HepG2 (cell line): ENCODE data around the gene TNS1. TPM values are rescaled to one million over a fixed set of nuclear protein-coding genes. Genes with fewer than 3 reads are reported as not detected.

ENCODE experiments used
- FOSL2 ChIP-seq: sonication (generic); formaldehyde crosslinking; IDR thresholded peaks from 2 replicates; pipeline ENCODE4 v1.4.0; 2020; ENCODE audit warnings: missing genetic modification reagents
- FOXP1 ChIP-seq, 2 experiments: fragments of 450-650 bp in 1 of 2; IDR thresholded peaks; 2 replicates each; pipeline ENCODE4 v1.6.1; 2017 to 2018; ENCODE audit warnings: antibody characterized with exemption in 1 of 2
- GATAD2A ChIP-seq: IDR thresholded peaks from 2 replicates; pipeline ENCODE4 v1.6.1; 2016
- GMEB2 ChIP-seq: IDR thresholded peaks from 2 replicates; pipeline ENCODE4 v1.6.1; 2016; ENCODE audit warnings: missing biosample characterization, missing genetic modification reagents, low read depth
- HMGXB4 ChIP-seq, 2 experiments: sonication (generic) in 1 of 2; formaldehyde crosslinking in 1 of 2; IDR thresholded peaks; 2 replicates each; pipeline versions ENCODE4 v1.4.0 to v1.6.1; 2018 to 2020; ENCODE audit warnings: missing genetic modification reagents in 2 of 2, borderline replicate concordance in 1 of 2, low read depth in 1 of 2, mild to moderate bottlenecking in 1 of 2, missing biosample characterization in 1 of 2
- JUND ChIP-seq: sonication (generic); formaldehyde crosslinking; IDR thresholded peaks from 2 replicates; pipeline ENCODE4 v1.8.0; 2022; ENCODE audit warnings: mild to moderate bottlenecking, missing genetic modification reagents
- POGK ChIP-seq: sonication (generic); formaldehyde crosslinking; conservative IDR thresholded peaks from 2 replicates; pipeline ENCODE4 v1.8.0; 2022; ENCODE audit warnings: mild to moderate bottlenecking, moderate library complexity, missing genetic modification reagents
- PRDM4 ChIP-seq: sonication (generic); formaldehyde crosslinking; IDR thresholded peaks from 2 replicates; pipeline ENCODE4 v1.9.0; 2021; ENCODE audit warnings: missing genetic modification reagents, borderline replicate concordance
- PRMT3 ChIP-seq: sonication (generic); formaldehyde crosslinking; IDR thresholded peaks from 2 replicates; pipeline ENCODE4 v1.8.1; 2022; ENCODE audit warnings: low read depth, mild to moderate bottlenecking, moderate library complexity, missing genetic modification reagents, borderline replicate concordance
- SP1 ChIP-seq, 2 experiments: fragments of 450-650 bp in 1 of 2; sonication (generic) in 1 of 2; formaldehyde crosslinking in 1 of 2; IDR thresholded peaks; 2 replicates each; pipeline versions ENCODE4 v1.4.0 to v1.6.1; 2016 to 2020; ENCODE audit warnings: missing genetic modification reagents in 1 of 2
- ZBTB42 ChIP-seq: sonication (generic); formaldehyde crosslinking; IDR thresholded peaks from 2 replicates; pipeline ENCODE4 v1.5.0; 2020; ENCODE audit warnings: mild to moderate bottlenecking, missing genetic modification reagents
- ZBTB7A ChIP-seq: sonication (generic); formaldehyde crosslinking; IDR thresholded peaks from 2 replicates; pipeline ENCODE4 v1.8.0; 2022; ENCODE audit warnings: mild to moderate bottlenecking, missing genetic modification reagents
- ZFX ChIP-seq: sonication (generic); formaldehyde crosslinking; IDR thresholded peaks from 2 replicates; pipeline ENCODE4 v1.4.0; 2020; ENCODE audit warnings: mild to moderate bottlenecking, low read depth, missing genetic modification reagents, moderate library complexity
- ZNF24 ChIP-seq: fragments of 450-650 bp; IDR thresholded peaks from 2 replicates; pipeline ENCODE4 v1.6.1; 2017; ENCODE audit warnings: antibody characterized with exemption, mild to moderate bottlenecking
- ZNF414 ChIP-seq: sonication (generic); formaldehyde crosslinking; IDR thresholded peaks from 2 replicates; pipeline ENCODE4 v1.5.0; 2020; ENCODE audit warnings: missing genetic modification reagents
- ZNF562 ChIP-seq: sonication (generic); formaldehyde crosslinking; IDR thresholded peaks from 2 replicates; pipeline ENCODE4 v1.8.0; 2022; ENCODE audit warnings: missing genetic modification reagents, borderline replicate concordance
- polyA plus RNA-seq, 8 experiments: library from polyadenylated mRNA; depleted of rRNA in 3 of 8; stranded (reverse) in 7 of 8; unstranded in 1 of 8; fragments of >200 nt; fragmentation: Illumina TruSeq in 4 of 8; extraction: Trizol in 4 of 8; gene quantifications; 2 replicates each; pipeline versions ENCODE4 v1.2.1 to v1.2.3, GENCODE V29; 2011 to 2016; ENCODE audit warnings: low read depth in 4 of 8, missing spikeins in 1 of 8, mixed read lengths in 1 of 8; ENCODE audit not compliant: insufficient read depth in 1 of 8
- total RNA-seq, 5 experiments: library from RNA; depleted of rRNA; stranded (reverse); fragments of >200 nt; fragmentation: Illumina TruSeq; extraction: Trizol; gene quantifications; 2 replicates each; pipeline ENCODE4 v1.2.3, GENCODE V29; 2016; ENCODE audit warnings: low read depth in 1 of 5

The TNS1 gene
- total and polyA plus RNA-seq, 2 of the 13 experiments (the other 11 are each of a cell fraction or from before 2014, with no cell fraction given): 1.9 to 118 TPM

GRCh38 chr2:217899231-217900009 lies 103.4 kb downstream of the TNS1 start (continued):
- TF ChIP-seq ZNF414 (CRISPR knock-in tag) (0 out of 2 replicates have a peak, but pooled peaks have one; percentile 56), GMEB2 (CRISPR knock-in tag) (0 out of 2 replicates have a peak, but pooled peaks have one; percentile 32), ZNF562 (CRISPR knock-in tag) (no peak), POGK (CRISPR knock-in tag) (0 out of 2 replicates have a peak, but pooled peaks have one; percentile 32), SP1 (IDR thresholded peaks at IDR 0.05) (no peak), SP1 (CRISPR knock-in tag; IDR thresholded peaks at IDR 0.05) (no peak), GATAD2A (CRISPR knock-in tag) (peak; percentile 79), ZBTB7A (CRISPR knock-in tag) (no peak), ZBTB42 (0 out of 2 replicates have a peak, but pooled peaks have one; percentile 37), ZNF24 (no peak), FOXP1 (IDR thresholded peaks at IDR 0.05) (no peak), FOXP1 (CRISPR knock-in tag; IDR thresholded peaks at IDR 0.05) (peak; percentile 37), HMGXB4 (CRISPR knock-in tag; IDR thresholded peaks at IDR 0.05; ENCODE audit: borderline replicate concordance in 1 of 2, low read depth in 1 of 2) (peak; percentile 80 to 83), ZFX (peak; percentile 47; the same call in 1 of the 2 replicates), PRDM4 (no peak), FOSL2 (CRISPR knock-in tag) (peak; percentile 94), JUND (CRISPR knock-in tag) (peak; percentile 63; the same call in 1 of the 2 replicates), PRMT3 (CRISPR knock-in tag) (no peak)
